A549 (cell line): ENCODE results near the gene FUZ.

Experiments used
- CEBPB ChIP-seq, 2 experiments: fragments of >200 bp in 1 of 2; sonication (Bioruptor Twin) in 1 of 2; formaldehyde crosslinking in 1 of 2; IDR thresholded peaks; 2 replicates each; pipeline ENCODE4 v1.6.1; 2012 to 2016
- CHD2 ChIP-seq: fragments of 150-350 bp; IDR thresholded peaks from 2 replicates; pipeline ENCODE4 v1.6.1; 2014; ENCODE audit warnings: low read length; ENCODE audit not compliant: partially characterized antibody
- CHD4 ChIP-seq: fragments of 200-600 bp; sonication (generic); IDR thresholded peaks from 2 replicates; pipeline ENCODE4 v1.6.1; 2016; ENCODE audit warnings: antibody characterized with exemption, mild to moderate bottlenecking, borderline replicate concordance
- CTCF ChIP-seq: fragments of >200 bp; sonication (Bioruptor Twin); formaldehyde crosslinking; IDR thresholded peaks from 3 replicates; pipeline ENCODE4 v1.5.1; 2016
- EP300 ChIP-seq, 2 experiments: fragments of >200 bp; sonication (Bioruptor Twin); formaldehyde crosslinking; IDR thresholded peaks; 2 replicates in 1 of 2; 3 replicates in 1 of 2; pipeline ENCODE4 v1.6.1; 2016 to 2017
- HOXA7 ChIP-seq: fragments of 250-450 bp; sonication (Bioruptor Pico); IDR thresholded peaks from 2 replicates; pipeline ENCODE4 v1.5.0; 2020; ENCODE audit warnings: mild to moderate bottlenecking, moderate library complexity
- HOXB13 ChIP-seq: fragments of 250-450 bp; sonication (Bioruptor Pico); IDR thresholded peaks from 2 replicates; pipeline ENCODE4 v1.5.0; 2020; ENCODE audit warnings: low read depth, mild to moderate bottlenecking, moderate library complexity
- JUN ChIP-seq, 2 experiments: fragments of >200 bp; sonication (Bioruptor Twin); formaldehyde crosslinking; IDR thresholded peaks; 2 replicates in 1 of 2; 3 replicates in 1 of 2; pipeline ENCODE4 v1.6.1; 2016 to 2017
- NR3C1 ChIP-seq: fragments of >200 bp; sonication (Bioruptor Twin); formaldehyde crosslinking; IDR thresholded peaks from 3 replicates; pipeline ENCODE4 v1.6.1; 2017
- POLR2A ChIP-seq: IDR thresholded peaks from 2 replicates; pipeline ENCODE4 v1.6.1; 2012; ENCODE audit warnings: mild to moderate bottlenecking, low read length
- REST ChIP-seq: fragments of 200-600 bp; sonication (generic); IDR thresholded peaks from 2 replicates; pipeline ENCODE4 v1.6.1; 2016; ENCODE audit warnings: antibody characterized with exemption, mild to moderate bottlenecking, moderate library complexity

- no peak for TF ChIP-seq EP300 (IDR thresholded peaks at IDR 0.05)
- TF ChIP-seq REST, result no peak
- TF ChIP-seq HOXA7, result no peak
- TF ChIP-seq CTCF, result 0 out of 3 replicates have a peak, but pooled peaks have one; percentile 15
- no peak for TF ChIP-seq CHD4
- no peak for TF ChIP-seq POLR2A
- no peak for TF ChIP-seq CHD2
- no peak for TF ChIP-seq NR3C1
- TF ChIP-seq JUN (IDR thresholded peaks at IDR 0.05), result no peak
- no peak for TF ChIP-seq CEBPB (IDR thresholded peaks at IDR 0.05)
- no peak for TF ChIP-seq HOXB13 (CRISPR knock-in tag)
These were observed 3.7 kb downstream of the FUZ start for GRCh38 chr19:49809160-49809940.
